Astrocyte (in vitro differentiated cells and primary cell): Measurements from ENCODE around the gene CERS5.

Source experiments
- EZH2 ChIP-seq: IDR thresholded peaks from 2 replicates; pipeline ENCODE4 v1.6.1; 2012; ENCODE audit warnings: mild to moderate bottlenecking, low read length, inconsistent platforms; ENCODE audit not compliant: insufficient read depth
- TF ChIP-seq, protein P1 (sequence below): IDR thresholded peaks from 2 replicates; pipeline ENCODE4 v1.5.1; 2011; ENCODE audit warnings: low read depth, mild to moderate bottlenecking, inconsistent platforms, low read length, moderate library complexity; ENCODE audit not compliant: insufficient read depth

DNA sequence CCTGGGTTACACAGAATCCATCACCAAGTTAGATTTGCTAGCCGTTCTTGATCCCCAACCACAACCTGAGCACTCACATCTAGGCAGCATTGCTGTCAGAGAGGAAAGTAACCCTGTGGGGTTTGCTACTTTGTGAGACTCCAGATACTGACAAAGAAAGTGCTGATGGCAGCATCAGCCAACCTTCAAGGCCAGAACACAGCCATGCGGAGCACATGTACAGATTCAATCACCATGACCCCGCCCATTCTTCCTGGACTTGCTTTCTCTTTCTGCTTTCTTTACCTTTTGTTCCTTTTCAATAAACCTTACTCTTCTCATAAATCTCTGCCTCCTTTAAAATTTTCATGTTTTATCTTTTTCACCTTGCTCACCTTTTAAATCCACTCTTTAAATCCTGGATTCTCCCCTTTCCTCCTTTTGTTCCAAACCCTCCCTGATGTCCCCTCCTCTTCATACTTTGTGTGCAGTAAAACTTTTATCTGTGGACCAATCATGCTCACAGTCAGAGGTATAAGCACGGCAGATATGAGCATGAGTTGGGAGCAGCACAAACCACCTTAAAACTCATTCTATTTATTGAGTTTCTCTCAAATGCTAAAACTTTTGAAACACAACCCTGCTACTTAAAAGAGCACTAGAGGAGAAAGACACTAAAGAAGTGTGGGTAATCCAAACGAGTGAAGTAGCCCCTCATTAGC is 21.9 kb upstream of the CERS5 start:
- TF ChIP-seq, protein P1, sequence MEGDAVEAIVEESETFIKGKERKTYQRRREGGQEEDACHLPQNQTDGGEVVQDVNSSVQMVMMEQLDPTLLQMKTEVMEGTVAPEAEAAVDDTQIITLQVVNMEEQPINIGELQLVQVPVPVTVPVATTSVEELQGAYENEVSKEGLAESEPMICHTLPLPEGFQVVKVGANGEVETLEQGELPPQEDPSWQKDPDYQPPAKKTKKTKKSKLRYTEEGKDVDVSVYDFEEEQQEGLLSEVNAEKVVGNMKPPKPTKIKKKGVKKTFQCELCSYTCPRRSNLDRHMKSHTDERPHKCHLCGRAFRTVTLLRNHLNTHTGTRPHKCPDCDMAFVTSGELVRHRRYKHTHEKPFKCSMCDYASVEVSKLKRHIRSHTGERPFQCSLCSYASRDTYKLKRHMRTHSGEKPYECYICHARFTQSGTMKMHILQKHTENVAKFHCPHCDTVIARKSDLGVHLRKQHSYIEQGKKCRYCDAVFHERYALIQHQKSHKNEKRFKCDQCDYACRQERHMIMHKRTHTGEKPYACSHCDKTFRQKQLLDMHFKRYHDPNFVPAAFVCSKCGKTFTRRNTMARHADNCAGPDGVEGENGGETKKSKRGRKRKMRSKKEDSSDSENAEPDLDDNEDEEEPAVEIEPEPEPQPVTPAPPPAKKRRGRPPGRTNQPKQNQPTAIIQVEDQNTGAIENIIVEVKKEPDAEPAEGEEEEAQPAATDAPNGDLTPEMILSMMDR: no peak
- TF ChIP-seq EZH2: no peak
